Neural progenitor cell (in vitro differentiated cells): ENCODE data around the gene FFAR1. TPM values are rescaled to one million over a fixed set of nuclear protein-coding genes. Genes with fewer than 3 reads are reported as not detected.

Experiments used
- DNase-seq: peaks from one replicate; pipeline ENCODE4 v3.0.0-alpha.2; 2016; ENCODE audit warnings: low spot score
- H2AFZ ChIP-seq: fragments of 200-600 bp; sonication (generic); replicated peaks from 2 replicates; pipeline ENCODE4 v1.6.1; 2016; ENCODE audit warnings: antibody characterized with exemption
- H3F3A ChIP-seq: fragments of 200-600 bp; sonication (generic); 2 replicates; pipeline ENCODE4 v1.6.1; 2016; ENCODE audit warnings: antibody characterized with exemption, low read depth
- H3K27ac ChIP-seq: fragments of 200-600 bp; sonication (generic); 2 replicates; pipeline ENCODE4 v1.5.1; 2016; ENCODE audit warnings: mild to moderate bottlenecking
- H3K27me3 ChIP-seq: fragments of 200-600 bp; sonication (generic); 2 replicates; pipeline ENCODE4 v1.6.1; 2016; ENCODE audit warnings: mild to moderate bottlenecking, moderate library complexity
- H3K36me3 ChIP-seq: fragments of 200-600 bp; sonication (generic); 2 replicates; pipeline ENCODE4 v1.5.1; 2016
- H3K4me1 ChIP-seq: fragments of 200-600 bp; sonication (generic); 2 replicates; pipeline ENCODE4 v1.6.1; 2016; ENCODE audit warnings: mixed run types
- H3K4me2 ChIP-seq: fragments of 200-600 bp; sonication (generic); 2 replicates; pipeline ENCODE4 v1.6.1; 2016
- H3K4me3 ChIP-seq: fragments of 200-600 bp; sonication (generic); 2 replicates; pipeline ENCODE4 v1.5.1; 2016
- H3K79me2 ChIP-seq: fragments of 200-600 bp; sonication (generic); 2 replicates; pipeline ENCODE4 v1.6.1; 2016; ENCODE audit warnings: low read depth
- H3K9ac ChIP-seq: fragments of 200-600 bp; sonication (generic); 2 replicates; pipeline ENCODE4 v1.6.1; 2016
- H3K9me3 ChIP-seq: fragments of 200-600 bp; sonication (generic); 2 replicates; pipeline ENCODE4 v1.5.1; 2016; ENCODE audit warnings: low read depth
- H4K20me1 ChIP-seq: fragments of 200-600 bp; sonication (generic); 2 replicates; pipeline ENCODE4 v1.6.1; 2016; ENCODE audit warnings: low read depth
- H3K27ac Mint-ChIP-seq: 3 replicates; pipeline ENCODE4 v1.8.0; 2021; ENCODE audit warnings: mixed read lengths
- H3K27me3 Mint-ChIP-seq: 2 replicates; pipeline ENCODE4 v1.8.0; 2022; ENCODE audit warnings: low read depth, mild to moderate bottlenecking, inconsistent platforms, moderate library complexity, mixed read lengths; ENCODE audit not compliant: insufficient read depth
- H3K36me3 Mint-ChIP-seq: 3 replicates; pipeline ENCODE4 v1.8.0; 2021; ENCODE audit warnings: mixed read lengths
- H3K4me1 Mint-ChIP-seq: 3 replicates; pipeline ENCODE4 v1.8.0; 2021; ENCODE audit warnings: mixed read lengths
- H3K4me3 Mint-ChIP-seq: 3 replicates; pipeline ENCODE4 v1.8.0; 2021; ENCODE audit warnings: mild to moderate bottlenecking, moderate library complexity, mixed read lengths
- H3K9me3 Mint-ChIP-seq: 3 replicates; pipeline ENCODE4 v1.8.0; 2020; ENCODE audit warnings: mixed read lengths
- EZH2 ChIP-seq: fragments of 200-600 bp; sonication (generic); IDR thresholded peaks from 2 replicates; pipeline ENCODE4 v1.6.1; 2017; ENCODE audit warnings: antibody characterized with exemption, mild to moderate bottlenecking, moderate library complexity
- EZH2phosphoT487 ChIP-seq: fragments of 200-600 bp; sonication (generic); IDR thresholded peaks from 2 replicates; pipeline ENCODE4 v1.6.1; 2017; ENCODE audit warnings: antibody characterized with exemption
- total RNA-seq: library from RNA; depleted of rRNA; stranded (reverse); fragments of >200 nt; gene quantifications from 2 replicates; pipeline ENCODE4 v1.2.3, GENCODE V29; 2015; ENCODE audit warnings: low replicate concordance
- TF ChIP-seq, protein P1 (sequence below): fragments of 200-600 bp; sonication (generic); IDR thresholded peaks from 2 replicates; pipeline ENCODE4 v1.5.1; 2017; ENCODE audit warnings: antibody characterized with exemption, mild to moderate bottlenecking

Gene FFAR1
- total RNA-seq, 1 donor from 2014 or later, result not detected

DNA sequence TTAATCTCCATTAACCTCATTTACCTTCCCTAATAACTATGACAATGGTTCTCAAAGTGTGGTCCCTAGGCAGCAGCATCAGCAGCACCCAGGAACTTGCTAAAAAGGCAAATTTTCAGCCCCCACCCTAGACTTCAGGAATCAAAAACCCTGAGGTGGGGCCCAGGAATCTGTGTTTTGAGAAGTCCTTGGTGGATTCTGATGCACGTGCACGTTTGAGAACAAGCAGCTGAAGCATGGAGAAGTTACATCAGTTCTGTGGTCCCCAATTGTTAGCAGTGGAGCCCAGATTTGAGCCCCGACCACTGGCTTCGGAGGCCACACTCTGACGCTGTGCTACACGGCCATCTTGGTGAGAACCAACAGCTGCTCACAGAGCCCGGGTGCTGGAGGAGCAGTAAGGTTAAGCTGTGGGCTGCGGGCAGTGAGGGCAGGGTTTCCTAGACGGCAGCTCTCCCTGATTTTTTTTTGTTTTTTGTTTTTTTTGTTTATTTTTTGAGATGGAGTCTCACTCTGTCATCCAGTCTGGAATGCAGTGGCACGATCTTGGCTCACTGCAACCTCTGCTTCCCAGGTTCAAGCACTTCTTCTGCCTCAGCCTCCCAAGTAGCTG, 32.7 kb upstream of the FFAR1 start:
- no peaks in the 10 kb centered on the region for H4K20me1 ChIP-seq
- no peaks in the 10 kb centered on the region for H3K9me3 ChIP-seq
- no peak for DNase-seq
- no peak overlapping the region for H3K27ac Mint-ChIP-seq
- H3K9ac ChIP-seq, result no peak overlapping the region
- H3K36me3 ChIP-seq, result no peaks in the 10 kb centered on the region
- H3K4me3 ChIP-seq, result no peak overlapping the region
- H3K4me1 Mint-ChIP-seq, result peaks cover 3% of the 10 kb centered on the region
- no peaks in the 10 kb centered on the region for H3K4me1 ChIP-seq
- H3K9me3 Mint-ChIP-seq, result no peaks in the 10 kb centered on the region
- H3K27me3 ChIP-seq, result no peaks in the 10 kb centered on the region
- no peaks in the 10 kb centered on the region for H3K79me2 ChIP-seq
- no peak for TF ChIP-seq EZH2
- TF ChIP-seq, protein P1, sequence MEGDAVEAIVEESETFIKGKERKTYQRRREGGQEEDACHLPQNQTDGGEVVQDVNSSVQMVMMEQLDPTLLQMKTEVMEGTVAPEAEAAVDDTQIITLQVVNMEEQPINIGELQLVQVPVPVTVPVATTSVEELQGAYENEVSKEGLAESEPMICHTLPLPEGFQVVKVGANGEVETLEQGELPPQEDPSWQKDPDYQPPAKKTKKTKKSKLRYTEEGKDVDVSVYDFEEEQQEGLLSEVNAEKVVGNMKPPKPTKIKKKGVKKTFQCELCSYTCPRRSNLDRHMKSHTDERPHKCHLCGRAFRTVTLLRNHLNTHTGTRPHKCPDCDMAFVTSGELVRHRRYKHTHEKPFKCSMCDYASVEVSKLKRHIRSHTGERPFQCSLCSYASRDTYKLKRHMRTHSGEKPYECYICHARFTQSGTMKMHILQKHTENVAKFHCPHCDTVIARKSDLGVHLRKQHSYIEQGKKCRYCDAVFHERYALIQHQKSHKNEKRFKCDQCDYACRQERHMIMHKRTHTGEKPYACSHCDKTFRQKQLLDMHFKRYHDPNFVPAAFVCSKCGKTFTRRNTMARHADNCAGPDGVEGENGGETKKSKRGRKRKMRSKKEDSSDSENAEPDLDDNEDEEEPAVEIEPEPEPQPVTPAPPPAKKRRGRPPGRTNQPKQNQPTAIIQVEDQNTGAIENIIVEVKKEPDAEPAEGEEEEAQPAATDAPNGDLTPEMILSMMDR, result no peak
- TF ChIP-seq EZH2phosphoT487, result no peak
- no peak overlapping the region for H3K27ac ChIP-seq
- no peak overlapping the region for H3K4me2 ChIP-seq
- H3K27me3 Mint-ChIP-seq, result peaks cover 6% of the 10 kb centered on the region
- H2AFZ ChIP-seq, result no peak overlapping the region
- no peaks in the 10 kb centered on the region for H3K36me3 Mint-ChIP-seq
- no peaks in the 10 kb centered on the region for H3F3A ChIP-seq
- H3K4me3 Mint-ChIP-seq, result no peak overlapping the region

DNA sequence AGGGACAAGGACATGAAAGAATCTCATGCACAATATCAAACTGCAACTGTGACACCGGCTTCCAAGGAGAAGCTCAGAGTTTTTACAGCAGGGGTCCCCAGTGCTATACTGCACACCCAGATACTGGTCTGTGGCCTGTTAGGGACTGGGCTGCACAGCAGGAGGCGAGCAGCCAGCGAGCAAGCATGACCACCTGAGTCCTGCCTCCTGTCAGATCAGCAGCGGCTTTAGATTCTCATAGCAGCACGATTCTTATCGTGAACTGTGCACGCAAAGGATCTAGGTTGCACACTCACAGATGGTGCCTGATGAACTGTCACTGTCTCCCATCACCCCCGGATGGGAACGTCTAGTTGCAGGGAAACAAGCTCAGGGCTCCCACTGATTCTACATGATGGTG, 31.8 kb upstream of the FFAR1 start:
- TF ChIP-seq EZH2 (no peak), EZH2phosphoT487 (no peak)
- TF ChIP-seq, protein P1, result no peak
- H3K4me1 ChIP-seq, result no peaks in the 10 kb centered on the region
- no peaks in the 10 kb centered on the region for H3K9me3 ChIP-seq
- H2AFZ ChIP-seq, result no peak overlapping the region
- H3K79me2 ChIP-seq, result no peaks in the 10 kb centered on the region
- no peaks in the 10 kb centered on the region for H3F3A ChIP-seq
- H3K4me3 ChIP-seq, result no peak overlapping the region
- H3K4me3 Mint-ChIP-seq, result no peak overlapping the region
- H3K9ac ChIP-seq, result no peak overlapping the region
- no peaks in the 10 kb centered on the region for H3K27me3 ChIP-seq
- H4K20me1 ChIP-seq, result no peaks in the 10 kb centered on the region
- peaks cover 6% of the 10 kb centered on the region for H3K27me3 Mint-ChIP-seq
- no peaks in the 10 kb centered on the region for H3K36me3 Mint-ChIP-seq
- peaks cover 3% of the 10 kb centered on the region for H3K4me1 Mint-ChIP-seq
- no peak overlapping the region for H3K27ac ChIP-seq
- H3K36me3 ChIP-seq, result no peaks in the 10 kb centered on the region
- H3K9me3 Mint-ChIP-seq, result no peaks in the 10 kb centered on the region
- DNase-seq, result no peak
- no peak overlapping the region for H3K27ac Mint-ChIP-seq
- no peak overlapping the region for H3K4me2 ChIP-seq

DNA sequence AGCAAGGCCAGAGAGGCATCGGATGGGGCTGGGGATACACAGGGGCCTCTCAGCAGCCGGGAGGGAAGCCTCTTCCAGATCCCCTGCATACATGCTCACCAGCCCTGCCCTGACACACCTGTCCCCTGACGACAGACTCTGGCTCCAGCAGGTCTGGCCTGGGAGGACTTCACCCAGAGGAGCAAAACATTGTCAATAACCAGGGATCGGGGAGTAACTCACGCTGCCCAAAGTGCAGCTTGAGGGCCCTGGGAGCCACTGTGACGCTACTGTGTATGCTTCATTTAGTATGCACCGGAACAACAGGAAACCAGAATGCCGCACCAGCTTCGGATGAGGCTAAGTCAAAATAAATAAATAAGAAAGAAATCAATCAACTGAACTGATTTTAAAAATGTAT, 31.1 kb upstream of the FFAR1 start:
- H3K4me1 Mint-ChIP-seq, result peaks cover 3% of the 10 kb centered on the region
- no peaks in the 10 kb centered on the region for H3K9me3 Mint-ChIP-seq
- H3K79me2 ChIP-seq, result no peaks in the 10 kb centered on the region
- H3K27ac Mint-ChIP-seq, result no peak overlapping the region
- H3K4me3 ChIP-seq, result no peak overlapping the region
- no peak overlapping the region for H3K27ac ChIP-seq
- no peak overlapping the region for H3K4me3 Mint-ChIP-seq
- no peaks in the 10 kb centered on the region for H3K9me3 ChIP-seq
- no peaks in the 10 kb centered on the region for H3K36me3 Mint-ChIP-seq
- DNase-seq, result no peak
- H3K27me3 ChIP-seq, result no peaks in the 10 kb centered on the region
- H2AFZ ChIP-seq, result no peak overlapping the region
- H3F3A ChIP-seq, result no peaks in the 10 kb centered on the region
- peaks cover 6% of the 10 kb centered on the region for H3K27me3 Mint-ChIP-seq
- no peaks in the 10 kb centered on the region for H3K4me1 ChIP-seq
- no peak overlapping the region for H3K4me2 ChIP-seq
- no peak overlapping the region for H3K9ac ChIP-seq
- no peaks in the 10 kb centered on the region for H4K20me1 ChIP-seq
- no peak for TF ChIP-seq EZH2phosphoT487
- TF ChIP-seq, protein P1, result no peak
- TF ChIP-seq EZH2, result no peak
- H3K36me3 ChIP-seq, result no peaks in the 10 kb centered on the region
